RCC 7860 (cell line): ENCODE measurements around the gene WT1.

Source experiments
- DNase-seq: peaks from one replicate; pipeline ENCODE4 v3.0.0-alpha.2; 2015; ENCODE audit warnings: low spot score
- FAIRE-seq: peaks from 2 replicates; lab custom pipeline; 2012; peaks lifted over from hg19 to GRCh38; lab: Jason Lieb, UNC

WT1 gene

DNA sequence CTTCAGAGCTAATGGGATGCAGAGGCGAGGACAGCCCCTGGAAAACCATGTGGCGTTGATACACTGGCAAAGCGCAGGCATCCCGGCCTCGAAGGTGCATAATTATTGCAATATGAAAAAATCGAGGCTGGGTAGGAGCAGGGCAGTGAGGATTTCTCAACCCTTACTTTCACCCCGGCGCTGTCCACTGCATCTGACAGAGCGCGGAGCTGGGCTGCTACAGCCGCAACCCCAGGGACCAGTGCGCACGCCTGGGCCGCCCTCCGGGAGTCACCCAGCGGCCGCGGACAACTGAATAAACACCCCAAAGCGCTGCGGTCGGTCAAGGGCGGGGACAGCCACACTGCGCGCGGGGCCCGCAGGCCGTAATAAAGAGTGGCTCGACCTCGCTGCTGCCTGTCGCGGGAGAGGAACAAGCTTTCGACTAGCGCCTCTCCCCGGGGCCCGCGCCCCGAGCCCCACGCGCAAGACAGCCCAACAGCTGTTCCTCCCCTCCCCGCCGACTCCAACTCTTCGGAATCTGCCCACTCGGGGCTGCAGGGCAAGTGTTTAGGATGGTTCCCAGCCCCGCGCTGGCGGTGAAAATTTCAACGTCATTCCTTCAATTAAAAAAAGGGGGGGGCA, 3.6 kb upstream of the WT1 start:
- no peak for FAIRE-seq

DNA sequence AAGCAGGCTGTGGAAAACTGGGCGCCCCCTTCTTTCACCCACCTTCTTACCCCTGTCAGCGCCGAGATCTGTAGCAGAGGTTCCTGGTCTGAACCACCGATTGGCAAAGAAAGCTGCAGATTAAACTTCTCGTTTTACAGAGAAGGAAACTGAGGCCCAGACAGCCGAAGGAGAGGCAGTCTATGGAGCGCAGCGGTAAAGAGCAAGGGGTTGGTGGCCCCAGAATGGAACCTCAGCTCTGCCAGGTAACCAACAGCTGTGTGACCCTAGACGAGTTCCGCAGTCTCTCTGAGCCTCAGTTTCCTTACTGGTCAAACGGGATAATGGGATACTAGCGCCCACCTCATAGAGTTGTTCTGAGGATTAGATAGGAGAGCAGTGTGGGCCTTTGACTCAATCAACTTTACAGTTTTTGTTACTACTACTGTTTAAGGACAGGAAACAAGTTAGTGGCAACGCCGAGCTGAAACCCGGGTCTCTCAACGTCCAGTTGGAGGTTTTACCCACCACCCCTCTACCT, 3.1 kb upstream of the WT1 start:
- no peak for FAIRE-seq

More for the DNA sequence above, 3.6 kb upstream of the WT1 start:
- DNase-seq = no peak

DNA sequence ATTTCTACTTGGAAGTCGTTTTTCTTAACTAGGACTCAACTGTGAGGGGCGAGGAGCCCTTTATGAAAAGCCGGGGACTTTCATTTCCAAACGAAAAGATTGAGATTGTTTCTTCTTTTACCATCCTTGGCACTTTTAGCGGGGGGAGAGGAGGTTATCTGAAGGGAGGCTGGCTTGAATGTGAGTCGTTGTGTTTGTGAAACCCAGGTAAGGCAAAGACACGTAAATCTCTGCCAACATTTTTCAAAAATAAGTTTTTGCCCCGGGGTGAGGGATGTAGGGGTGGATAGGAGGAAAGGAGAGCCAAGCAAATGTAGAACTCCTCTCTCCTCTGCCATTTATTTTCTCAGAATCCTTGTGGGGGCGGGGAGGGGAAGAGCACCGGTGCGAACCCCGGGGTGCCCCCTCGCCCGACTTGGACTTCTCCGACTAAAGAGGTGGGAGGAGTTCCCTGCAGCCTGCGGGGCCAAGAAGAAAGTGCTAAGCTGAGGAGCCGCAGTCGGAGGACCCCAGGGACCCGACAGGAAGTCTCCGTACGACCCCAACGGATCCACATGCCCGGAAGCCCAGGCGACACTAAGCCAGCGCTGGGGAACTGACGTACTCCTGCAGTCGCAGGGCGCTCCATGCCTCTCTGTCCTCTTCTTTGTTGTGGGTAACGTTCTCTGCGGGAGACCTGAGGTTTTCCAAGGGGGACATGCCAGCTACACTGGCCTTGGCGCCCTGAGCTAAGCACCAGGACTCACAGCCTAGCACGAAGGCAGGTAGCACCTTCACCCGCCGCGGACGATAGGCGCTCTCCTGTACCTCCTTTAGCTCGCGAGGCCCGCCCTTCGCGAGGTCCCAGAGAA, 2.4 kb upstream of the WT1 start:
- FAIRE-seq (no peak), DNase-seq (no peak)

More for the DNA sequence above, 3.1 kb upstream of the WT1 start:
- no peak for DNase-seq

DNA sequence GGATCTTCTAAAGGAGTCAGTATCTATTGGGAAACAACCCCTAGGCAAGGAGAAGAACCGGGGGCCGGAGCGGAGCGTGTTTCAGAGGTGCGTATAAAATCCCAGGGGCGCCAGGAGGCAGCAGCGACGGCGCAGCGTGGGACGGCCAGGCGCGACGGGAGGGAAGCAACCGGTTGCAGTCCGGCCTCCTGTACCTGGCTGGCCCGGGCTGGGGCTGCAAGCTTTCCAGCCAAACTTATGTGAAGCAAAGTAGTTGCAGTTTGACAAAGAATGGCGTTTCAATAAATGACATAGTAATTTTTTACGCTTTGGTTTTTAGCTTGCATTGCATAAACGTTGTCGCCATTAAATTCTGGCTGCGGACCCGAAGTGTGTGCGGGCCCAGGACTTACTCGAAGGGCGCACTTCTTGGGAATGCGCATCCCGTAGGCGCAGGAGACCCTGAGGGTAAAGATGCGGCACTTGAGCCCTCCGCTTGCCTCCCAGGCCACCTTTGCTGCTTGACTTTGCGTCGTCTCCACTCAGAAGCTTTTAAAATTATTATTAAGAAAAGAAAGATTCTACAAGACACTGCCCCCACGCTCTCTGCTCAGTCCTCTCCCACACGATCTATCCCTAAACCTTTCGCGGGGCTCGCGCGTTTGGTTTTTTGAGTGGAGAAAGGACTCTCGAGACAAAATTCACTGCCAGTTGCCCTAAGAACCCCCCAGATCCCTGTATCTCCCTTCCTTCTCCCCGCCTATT, 1.6 kb upstream of the WT1 start:
- no peak for DNase-seq
- FAIRE-seq = no peak

DNA sequence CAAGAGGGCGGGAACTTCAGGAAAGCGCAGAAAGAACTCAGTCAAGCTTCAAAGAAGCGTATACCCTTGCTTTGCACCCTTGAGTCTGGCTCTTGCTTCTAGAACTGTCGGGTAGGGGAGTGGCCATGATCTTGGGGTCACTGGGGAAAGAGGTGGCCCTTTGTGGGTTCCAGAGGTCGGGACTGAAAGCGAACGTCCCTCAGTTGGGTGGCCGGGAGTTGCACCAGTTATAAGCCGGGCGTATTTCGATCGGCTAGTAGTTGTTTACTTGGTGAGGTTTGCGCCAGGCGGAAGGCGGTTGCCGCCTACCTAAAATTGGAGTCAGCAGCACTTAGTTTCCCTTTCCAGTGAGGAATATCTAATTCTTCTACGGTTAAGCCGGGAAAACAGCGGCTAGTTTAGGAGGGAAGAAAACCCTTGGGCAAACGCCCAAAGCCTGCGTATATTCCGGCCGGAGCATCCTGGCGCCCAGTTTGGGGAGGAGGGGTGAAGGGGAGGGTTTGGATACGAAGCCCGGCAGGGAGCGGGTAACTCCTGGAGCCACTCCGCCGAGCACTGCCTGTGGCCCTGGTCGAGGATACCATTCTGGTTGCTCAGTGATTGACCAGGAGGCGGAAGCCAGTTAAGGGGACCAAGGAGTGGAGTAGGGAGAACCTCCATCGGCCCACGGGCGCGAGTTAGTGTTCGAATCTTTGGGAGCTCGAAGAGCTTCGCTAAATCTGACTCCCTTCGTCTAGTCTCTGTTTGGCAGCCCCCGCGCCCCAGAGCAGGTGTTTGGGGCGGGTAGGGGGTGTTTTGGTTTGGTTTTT, 807 bp upstream of the WT1 start:
- DNase-seq (no peak), FAIRE-seq (no peak)

DNA sequence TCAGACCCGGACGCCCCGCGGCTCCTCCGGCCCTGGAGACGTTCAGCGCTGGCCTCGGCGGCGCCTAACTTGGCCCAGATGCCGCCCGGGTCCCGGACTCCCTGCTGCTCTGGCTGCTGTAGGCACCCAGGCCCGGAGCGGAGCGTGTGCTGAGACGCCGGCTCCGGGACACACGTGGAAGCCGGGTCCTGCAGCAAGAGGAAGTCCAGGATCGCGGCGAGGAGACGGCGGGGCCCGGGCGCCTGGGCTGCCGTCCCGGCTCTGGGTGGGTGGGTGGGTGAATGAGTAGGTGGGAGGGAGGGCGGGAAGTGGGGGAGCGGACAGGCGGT, 223 bp downstream of the WT1 start:
- FAIRE-seq (no peak), DNase-seq (no peak)

DNA sequence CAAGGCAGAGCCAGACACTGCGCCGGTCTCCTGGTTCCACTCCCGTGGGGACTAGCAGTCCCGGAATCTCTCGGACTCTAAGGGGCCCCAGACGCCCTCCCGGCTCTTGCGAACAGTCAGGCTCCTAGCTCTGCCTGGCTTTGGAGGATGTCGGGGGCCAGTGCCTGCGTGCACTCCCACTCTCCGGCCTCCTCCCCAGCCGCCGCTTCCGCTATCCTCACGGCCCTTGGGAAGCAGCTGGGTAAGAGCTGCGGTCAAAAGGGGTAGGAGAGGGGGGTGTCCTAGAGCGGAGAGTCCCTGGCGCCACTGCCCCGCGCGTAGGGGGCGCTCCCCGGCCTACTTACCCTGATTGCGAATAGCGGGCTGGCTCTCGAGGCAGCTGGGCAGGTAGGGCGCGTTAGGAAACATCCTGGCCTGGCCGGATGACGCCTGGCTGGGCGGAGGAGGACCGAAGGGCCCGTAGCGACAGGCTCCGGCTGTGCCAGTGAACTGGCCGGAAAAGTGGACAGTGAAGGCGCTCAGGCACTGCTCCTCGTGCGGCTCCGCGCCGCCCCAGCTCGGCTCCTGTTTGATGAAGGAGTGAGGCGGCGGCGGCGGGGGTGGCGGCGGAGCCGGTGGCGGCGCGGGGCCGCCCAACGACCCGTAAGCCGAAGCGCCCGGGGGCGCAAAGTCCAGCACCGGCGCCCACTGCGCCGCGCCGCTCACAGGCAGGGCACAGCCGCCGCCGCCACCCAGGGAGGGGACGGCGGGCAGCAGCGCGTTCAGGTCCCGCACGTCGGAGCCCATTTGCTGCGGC, 785 bp downstream of the WT1 start:
- DNase-seq = peak; percentile 60
- no peak for FAIRE-seq

DNA sequence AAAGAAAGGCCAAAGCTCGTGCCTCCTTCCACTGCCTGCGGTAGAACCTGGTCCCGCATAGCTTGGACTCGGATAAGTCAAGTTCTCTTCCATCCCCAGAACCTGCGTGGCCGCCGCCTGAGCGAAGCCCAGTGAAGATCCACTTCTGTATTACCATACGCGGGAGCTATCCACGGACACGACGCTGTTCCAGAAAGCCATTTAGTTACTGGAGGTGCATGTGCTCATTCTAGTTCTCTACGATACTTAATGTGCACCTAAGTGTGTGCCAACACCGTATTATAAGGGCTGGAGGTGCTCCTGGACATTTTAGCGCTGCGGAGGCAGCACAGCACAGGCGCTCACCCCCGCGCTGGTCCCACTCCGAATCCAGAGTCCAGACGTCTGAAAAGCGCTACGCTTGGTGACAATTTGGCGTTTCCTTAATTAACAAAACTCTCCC, 1.4 kb downstream of the WT1 start:
- DNase-seq (no peak), FAIRE-seq (no peak)

DNA sequence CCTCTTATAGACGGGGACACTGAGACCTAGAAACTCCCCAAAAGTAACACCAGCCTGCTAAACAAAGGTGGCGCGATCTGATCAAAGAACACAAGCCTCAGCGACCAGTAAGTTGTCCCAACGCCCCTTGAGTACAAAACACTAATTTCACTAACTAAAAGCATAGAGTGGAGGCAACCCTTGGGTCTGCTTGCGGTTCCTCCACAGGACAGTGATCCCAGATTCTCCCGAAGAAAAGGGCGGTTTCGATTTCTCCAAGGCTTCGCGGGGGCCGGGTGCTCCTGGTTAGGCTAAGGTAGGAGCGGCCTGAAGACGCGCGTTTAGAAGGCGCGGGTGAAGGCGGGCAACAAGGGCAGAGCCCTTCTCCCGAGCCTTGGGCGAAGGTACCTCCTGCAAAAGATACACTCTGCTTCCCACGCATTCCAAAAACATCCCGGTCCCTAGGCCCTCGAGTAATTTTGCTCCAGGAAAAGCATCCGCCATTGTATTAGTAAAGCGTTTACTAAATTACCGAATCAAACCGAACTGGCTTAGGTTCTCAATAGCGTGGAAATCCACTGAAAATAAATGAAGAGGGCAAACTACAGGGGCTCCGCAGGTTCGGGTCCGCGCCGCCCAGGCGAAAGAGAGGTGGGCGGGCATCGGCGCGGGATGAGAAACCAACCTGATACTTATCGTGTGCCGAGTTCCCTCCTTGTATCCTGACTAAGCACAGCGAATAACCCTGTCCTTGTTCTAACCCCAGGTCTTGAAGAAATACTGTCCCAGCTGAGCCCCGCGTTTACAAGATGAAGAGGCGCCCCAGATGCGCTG, 2.0 kb downstream of the WT1 start:
- DNase-seq (no peak), FAIRE-seq (no peak)

DNA sequence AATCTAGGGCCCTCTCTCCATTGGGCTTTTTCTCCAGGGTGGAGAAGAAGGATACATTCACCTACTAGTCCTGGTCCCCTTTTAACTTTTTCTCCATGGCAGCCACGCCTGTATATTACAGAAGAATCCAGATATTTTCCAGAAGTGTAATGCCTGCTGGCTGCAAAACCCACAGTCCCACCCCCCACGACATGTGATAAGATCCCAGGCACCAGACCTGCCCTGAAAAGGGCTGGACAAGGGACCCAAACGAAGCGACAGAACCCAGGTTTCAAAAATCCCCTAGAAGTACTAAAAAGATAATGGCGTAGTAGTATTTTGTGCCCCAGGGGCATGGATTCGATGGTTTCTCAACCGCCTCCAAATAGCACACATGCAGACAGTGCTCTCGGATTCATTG, 2.8 kb downstream of the WT1 start:
- DNase-seq (no peak), FAIRE-seq (no peak)

DNA sequence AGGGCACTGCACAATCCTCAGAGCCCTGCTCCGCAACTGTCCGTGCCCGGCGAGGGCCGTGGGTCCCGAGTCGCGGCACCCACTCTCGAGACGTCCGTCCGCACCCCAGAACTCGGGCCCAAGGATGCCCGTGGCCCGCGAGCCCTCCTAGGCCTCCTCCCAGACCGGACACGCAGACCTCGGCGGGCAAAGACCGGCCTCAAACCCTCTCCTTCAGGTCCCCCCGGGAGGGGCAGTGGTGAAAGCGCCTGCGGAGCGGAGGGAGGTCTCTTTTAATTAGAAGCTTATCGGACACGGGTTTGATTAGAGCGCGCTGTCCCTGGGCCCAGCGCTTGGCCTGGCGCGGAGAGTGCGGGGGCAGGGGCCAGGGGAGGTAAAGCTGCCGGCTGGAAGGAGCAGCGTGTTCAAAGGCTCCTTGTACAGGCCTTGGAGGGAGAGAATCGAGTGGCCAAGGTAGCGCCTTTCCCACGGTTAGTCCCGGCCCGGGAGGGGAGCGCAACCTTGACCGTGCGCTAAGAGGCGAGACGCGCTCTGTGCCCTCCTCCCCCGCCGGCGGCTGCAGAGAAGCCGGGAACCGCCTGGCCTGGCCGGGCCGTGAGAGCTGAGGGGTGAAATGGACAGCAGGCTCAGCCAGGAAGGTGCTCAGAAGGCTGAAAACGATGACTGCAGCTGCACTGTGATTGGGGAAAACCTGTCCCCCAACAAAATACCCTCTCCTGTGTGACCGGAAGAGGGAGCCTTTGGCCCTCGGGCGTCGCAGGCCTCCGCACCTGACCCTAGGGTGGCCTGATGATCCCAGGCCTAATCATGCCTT, 4.6 kb downstream of the WT1 start:
- DNase-seq = no peak
- FAIRE-seq = no peak

DNA sequence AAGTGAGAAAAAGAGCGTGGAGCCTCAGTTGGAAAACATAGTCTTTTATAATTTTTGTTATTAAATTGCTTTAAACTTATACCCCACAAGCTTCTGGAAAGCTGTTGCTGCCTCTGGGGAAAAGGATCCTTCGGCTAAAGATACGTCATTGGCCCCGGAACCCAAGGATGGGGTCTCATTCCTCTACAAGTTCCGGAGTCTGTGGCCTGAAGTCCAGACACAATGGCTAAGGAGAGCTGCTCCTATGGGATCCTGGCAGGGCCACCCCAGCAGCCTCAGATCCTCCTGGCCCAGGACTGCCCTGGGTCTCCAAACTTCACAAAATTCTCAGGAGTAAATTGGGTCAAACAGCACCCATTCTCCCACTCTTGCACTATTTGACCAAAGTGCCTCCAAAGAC, 5.9 kb downstream of the WT1 start:
- DNase-seq (no peak), FAIRE-seq (no peak)

DNA sequence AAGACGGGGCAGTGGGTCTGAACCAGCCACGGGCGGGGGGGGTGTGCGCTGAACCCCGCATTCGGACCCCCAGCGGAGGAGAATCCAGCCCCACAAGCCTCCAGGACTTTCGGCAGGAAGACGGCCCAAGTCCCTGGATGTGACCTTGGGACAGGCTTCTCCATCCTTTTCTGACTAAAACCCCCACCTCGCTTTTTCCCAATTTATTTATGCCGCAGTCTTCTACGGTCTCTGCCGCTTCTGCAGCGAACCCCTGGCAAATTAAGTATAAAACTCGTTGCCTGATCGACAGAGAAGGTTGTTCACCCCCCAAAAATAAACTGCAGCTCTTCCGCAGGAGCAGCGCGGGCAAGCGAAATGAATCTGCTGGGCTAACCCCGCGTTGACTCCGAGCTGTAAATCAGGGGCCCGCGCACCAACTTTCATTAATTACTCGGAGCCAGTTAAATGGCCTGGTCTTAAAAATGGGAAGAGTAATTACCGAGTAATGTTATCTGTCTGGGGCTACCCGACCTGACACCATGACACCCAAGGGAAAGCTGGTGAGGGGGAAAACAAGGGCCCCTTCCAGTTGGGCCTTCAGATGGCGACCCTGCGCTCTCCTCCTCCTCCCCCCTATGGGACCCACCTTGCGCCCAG, 6.6 kb downstream of the WT1 start:
- DNase-seq = no peak
- FAIRE-seq = no peak

DNA sequence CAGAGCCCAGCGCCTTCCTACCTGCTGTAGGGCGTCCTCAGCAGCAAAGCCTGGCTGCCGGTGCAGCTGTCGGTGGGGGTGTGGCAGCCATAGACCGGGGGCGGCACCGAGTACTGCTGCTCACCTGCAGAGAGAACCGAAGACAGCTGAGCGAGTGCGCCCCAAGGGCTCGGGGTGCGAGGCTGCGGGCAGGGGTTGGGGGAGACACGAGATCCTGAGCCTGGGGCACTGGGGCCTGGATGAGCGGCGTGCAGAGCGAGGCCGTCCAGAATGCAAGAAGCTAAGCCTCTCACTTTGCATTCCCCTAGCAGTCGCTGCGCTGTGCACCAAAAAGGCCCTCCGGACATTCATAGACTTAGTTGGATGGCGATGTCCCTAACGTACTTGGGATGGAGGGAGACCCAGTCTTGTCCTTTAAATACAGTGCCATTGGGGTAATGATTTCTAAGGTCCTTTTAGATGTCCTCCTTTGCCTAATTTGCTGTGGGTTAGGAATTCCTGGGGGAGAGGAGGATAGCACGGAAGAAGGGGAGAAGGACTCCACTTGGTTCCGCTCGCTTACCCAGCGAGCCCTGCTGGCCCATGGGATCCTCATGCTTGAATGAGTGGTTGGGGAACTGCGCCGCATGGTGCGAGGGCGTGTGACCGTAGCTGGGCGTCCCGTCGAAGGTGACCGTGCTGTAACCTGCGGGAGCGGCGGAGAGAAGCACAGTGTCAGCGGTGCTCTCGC, 7.2 kb downstream of the WT1 start:
- no peak for DNase-seq
- FAIRE-seq = no peak

DNA sequence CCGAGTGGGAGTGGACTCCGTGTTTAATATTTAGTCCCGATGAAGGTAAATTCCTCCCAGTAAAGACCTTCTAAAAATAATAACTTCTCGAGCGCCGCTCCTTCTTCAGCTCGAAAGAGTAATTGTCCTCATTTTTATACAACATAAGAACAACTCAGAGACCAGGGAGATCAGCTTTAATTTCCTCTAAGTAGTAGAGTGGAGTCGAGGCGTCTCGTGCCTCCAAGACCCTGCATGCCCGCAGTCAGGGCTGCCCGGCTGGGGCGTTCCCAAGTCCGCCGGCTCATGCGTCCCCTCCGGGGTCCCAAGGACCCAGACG, 7.8 kb downstream of the WT1 start:
- no peak for FAIRE-seq
- no peak for DNase-seq

DNA sequence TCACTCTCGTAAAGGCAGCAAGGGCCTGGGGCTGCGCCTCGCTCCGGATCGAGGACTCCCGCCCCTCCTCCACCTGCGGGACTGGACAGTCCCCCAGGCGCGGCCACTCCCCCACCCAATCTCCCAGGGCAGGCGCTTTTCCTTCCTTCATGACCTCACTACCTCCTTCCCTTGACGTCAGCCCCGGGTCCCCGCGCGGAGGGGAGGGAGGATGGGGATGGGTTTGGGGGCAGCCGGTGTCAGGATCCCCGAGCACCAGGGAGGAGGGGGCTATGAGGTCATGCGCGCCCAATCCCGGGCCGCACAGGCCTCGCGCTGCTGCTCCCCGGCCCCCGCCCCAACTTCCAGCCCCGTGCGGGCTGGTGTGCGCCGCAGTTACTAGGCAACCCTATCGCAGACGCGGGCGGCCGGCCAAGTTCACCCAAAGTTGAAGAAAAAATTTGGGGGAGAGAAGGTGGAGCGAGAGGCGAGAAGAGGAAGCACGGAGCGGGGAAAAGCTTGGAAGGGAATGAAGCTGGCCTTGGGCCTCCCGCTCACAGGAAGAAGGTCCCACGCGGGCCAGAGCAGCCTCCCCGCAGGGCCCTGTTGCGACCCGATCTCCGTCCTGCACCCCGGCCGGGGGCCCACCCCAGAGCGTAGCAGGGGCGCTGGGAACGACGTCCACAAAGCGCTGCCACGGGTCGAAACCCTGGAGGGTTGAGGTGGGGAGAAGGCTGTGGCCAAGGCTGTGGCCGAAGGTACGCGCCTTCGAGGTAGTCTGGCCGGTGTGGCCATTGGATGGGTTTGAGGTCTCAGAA, 8.3 kb downstream of the WT1 start:
- FAIRE-seq = no peak

DNA sequence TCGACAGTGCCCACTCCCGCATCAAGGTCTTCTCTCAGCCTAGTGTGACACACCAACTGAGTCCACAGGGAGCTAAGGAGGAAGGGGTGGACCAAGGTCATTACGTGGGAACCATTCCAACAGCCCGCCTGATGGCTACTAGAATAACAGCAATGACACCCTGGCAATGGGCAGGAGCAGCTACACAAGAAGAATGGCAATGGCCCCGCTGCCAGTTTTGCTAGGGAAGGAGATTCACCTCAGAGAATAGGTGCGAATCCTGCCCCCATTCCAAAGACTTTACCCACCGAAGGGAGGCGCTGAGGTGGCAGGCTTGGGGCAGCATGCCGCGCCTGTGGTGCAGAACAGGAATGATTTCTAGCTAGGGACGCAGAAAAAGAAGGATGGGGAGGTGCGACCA, 9.1 kb downstream of the WT1 start:
- DNase-seq = no peak
- FAIRE-seq = no peak

More for the DNA sequence above, 8.3 kb downstream of the WT1 start:
- no peak for DNase-seq
